GM19193 (cell line): ENCODE measurements around the gene FAT4.

Experiments used
- POLR2A ChIP-seq: IDR thresholded peaks from 4 replicates; pipeline ENCODE4 v1.6.1; 2011; ENCODE audit not compliant: insufficient read depth, insufficient read length; ENCODE audit errors: extremely low read depth

The FAT4 gene

DNA sequence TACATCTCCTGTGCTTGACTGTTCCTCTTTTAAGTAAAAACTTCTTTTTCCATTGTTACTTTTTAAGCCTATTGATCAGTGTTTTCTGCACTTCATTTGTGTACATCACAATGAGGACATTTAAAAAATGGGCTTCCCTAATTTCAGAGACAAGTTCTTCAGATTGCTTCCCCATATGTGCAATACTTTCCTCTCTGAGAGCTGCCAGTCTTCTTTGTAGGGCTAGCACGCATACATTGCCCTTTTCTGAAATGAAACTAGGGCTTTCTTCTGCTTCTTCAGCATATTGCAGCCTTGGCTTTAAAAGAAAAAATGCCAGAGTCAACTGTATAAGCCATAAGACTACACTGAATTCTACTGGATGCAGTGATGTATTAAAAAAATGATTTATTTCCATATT is 37.8 kb downstream of the FAT4 start:
- no peak for TF ChIP-seq POLR2A

DNA sequence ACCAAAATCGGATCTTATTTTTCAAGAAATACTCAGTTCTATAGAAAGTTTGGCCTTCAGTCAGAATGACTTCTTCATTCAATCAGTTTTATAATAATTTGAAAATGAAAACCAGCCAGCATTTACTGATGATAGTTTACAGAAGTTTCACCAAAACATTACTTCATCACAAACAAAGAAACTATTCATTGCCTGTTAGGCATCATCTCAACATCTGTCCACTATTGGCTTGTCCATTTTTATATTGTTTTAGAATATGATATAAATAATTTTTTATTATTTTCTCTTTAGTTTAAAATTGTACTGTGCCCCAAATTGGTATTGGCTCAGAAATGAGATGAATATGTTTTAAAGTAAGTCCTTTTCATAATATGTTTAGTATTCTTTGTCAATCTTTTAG is 38.4 kb downstream of the FAT4 start:
- TF ChIP-seq POLR2A, result no peak

DNA sequence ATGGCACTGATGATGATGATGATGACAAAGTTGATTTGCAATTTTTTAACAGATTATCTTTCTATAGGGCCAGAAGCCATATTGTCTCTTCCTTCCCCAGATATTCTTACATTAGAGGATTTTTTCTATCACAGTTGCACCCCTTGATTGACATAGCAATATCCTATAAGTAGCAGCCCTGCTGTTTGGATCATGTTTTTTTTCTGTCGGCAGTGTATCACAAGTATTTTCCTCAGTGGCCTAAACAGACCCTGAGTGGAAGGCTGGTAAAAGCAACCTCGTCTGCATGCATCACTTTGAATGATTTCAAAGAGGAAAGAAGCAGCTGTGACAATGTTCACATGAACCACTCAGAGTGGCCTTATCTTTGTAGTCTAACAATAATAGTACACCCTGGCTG is 41.0 kb downstream of the FAT4 start:
- TF ChIP-seq POLR2A, result no peak

DNA sequence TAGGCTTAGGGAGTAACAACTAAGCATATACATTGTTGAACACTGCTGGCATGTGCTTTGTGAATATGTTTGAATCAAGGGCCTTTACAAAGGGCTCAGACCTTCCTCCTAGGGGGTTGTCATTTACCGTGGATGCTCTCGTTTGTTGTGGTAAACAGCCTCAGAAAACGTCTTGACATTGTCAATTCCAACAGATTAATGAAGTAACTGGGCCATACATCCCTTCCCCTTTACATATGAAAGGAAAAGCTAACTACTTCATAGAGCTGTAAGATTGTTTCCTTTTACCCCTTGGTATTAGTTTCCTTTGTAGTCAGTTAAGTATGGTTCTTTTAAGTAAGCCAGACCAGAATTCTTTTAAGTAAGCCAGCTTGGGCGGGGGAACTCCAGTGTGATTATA is 42.9 kb downstream of the FAT4 start:
- TF ChIP-seq POLR2A, result no peak

DNA sequence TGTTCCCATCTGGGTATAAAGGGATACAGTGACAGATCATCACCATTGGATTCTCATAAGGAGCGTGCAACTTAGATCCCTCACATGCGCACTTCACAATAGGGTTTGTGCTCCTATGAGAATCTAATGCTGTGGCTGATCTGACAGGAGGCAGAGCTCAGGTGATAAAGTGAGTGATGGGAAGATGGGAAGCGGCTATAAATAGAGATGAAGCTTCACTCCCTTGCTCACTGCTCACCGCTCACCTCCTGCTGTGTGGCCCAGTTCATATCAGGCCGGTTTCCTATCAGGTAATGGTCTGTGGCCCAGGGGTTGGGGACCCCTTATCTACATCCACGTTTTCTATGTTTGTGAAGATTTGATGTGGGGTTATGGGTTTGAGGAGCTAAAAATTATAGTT is 43.7 kb downstream of the FAT4 start:
- TF ChIP-seq POLR2A, result no peak

GRCh38 chr4:125359363-125359762 is 44.6 kb downstream of the FAT4 start:
- TF ChIP-seq POLR2A, result no peak

DNA sequence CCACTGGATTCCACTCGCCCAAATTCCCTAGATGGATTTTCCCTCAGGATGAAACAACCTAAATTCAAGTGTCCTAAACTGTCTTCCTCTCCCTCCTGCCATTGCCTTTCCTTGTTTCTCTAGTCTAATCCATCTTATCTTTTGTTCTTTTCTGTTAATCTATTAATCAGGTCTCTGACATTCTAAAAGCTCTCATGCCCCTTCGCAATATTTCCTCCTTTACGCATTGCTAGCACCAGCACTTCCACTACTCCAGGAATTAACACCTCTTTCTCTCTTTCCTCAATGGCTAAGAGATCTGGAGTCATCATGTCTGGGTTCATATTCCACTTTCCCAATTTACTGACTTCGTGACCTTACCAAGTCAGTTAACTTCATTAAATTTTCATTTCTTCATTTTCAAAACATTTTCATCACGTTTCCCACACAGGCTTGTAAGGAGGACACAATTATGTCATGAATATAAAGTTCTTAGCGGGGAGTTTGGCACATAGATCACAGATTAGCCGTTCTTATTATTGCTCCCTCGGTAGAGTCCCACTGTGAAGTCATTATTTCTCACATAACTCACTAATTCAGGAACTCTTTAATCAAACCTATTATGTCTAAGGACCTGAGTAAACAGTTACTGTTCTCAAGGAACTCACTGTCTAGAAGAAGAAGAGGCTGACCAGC is 45.3 kb downstream of the FAT4 start:
- no peak for TF ChIP-seq POLR2A

DNA sequence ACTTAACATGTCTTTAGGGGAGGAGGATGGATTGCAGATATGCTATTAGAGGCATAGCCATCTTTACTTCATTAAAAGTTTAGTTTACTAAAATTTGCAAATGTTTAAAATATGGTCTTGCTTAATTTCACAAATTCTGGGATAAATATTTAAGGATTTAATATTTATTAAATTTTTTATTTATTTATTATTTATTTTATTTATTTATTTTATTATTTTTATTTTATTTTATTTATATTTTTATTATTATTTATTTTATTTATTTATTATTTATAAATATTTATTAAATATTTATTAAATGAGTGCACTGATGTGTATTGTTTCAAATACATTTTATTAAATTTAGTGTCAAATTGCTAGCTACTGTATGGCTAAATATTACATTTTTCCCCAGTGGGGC is 46.0 kb downstream of the FAT4 start:
- TF ChIP-seq POLR2A, result no peak
